ENCODE data around the gene NXNL1. TPM values are rescaled to one million over a fixed set of nuclear protein-coding genes. Genes with fewer than 3 reads are reported as not detected.
"Not testable (repeated sequence)": the region's sequence is repeated elsewhere in the genome, so short reads cannot be mapped to it uniquely, and the experiment has no call there.

Gene NXNL1
- total RNA-seq = not detected

GRCh38 chr19:17460372-17461230 is at the start of gene NXNL1:
Gene NXNL1 (minus strand): TSS chr19:17460926. CDS start chr19:17460869, 57 bp downstream.
- in situ Hi-C loops (cut with MboI; ENCODE audit: low pct_ligation_motif_present in 1 of 4, low pct_unique_long_range_greater_than_20kb in 1 of 4, low sequenced_read_pairs in 3 of 4) (loop anchor here in 2 of 4 donors (10.0 kb wide), 2 partner anchors 66 to 116 kb away; partner anchors contain the start of gene CCDC194 (in 1 of the 2)), intact Hi-C loops (cut with DNase I; ENCODE audit: low total_unique reads) (no loop called here)
- TF ChIP-seq POLR2A (IDR thresholded peaks at IDR 0.05) (no peak), POLR2AphosphoS5 (IDR thresholded peaks at IDR 0.05) (no peak), EP300 (IDR thresholded peaks at IDR 0.05; ENCODE audit: low read depth) (no peak), CTCF (IDR thresholded peaks at IDR 0.05) (no peak)
- 87% methylated on average over 23 of the region's 26 CpGs; no CpG with 5 or more reads in 1 of the 2 donors for WGBS, 2 donors (ENCODE audit: low coverage in 1 of 2)
- Histone ChIP-seq H3K9me3 (no peaks in the 10 kb centered on the region), H3K4me1 (peaks cover 0 to 2% (median under 1%) of the 10 kb centered on the region in 4 donors), H3K27me3 (peaks cover 55% of the 10 kb centered on the region), H3K36me3 (no peaks in the 10 kb centered on the region), H3K27ac (no peak within 1 kb of the TSS), H3K4me3 (no peak within 1 kb of the TSS)
- no peak for DNase-seq

- H3K4me3 ChIP-seq; H3K9me3 ChIP-seq; DNase-seq; intact Hi-C loops (cut with DNase I; ENCODE audit: low total_unique reads); H3K36me3 ChIP-seq; in situ Hi-C loops (cut with MboI; ENCODE audit: low pct_ligation_motif_present in 1 of 4, low pct_unique_long_range_greater_than_20kb in 1 of 4, low sequenced_read_pairs in 3 of 4); H3K27me3 ChIP-seq: not testable (repeated sequence)
- WGBS, 2 donors (ENCODE audit: low coverage in 1 of 2) = 83% methylated on average over 3 of the region's 3 CpGs; no CpG with 5 or more reads in 1 of the 2 donors
- Histone ChIP-seq H3K4me1 (peaks cover 0 to 36% (median 20%) of the 10 kb centered on the region in 4 donors), H3K27ac (peak overlapping the region in 3 of 4 donors; percentile 29 to 50 (median 31))
Measured at GRCh38 chr19:17508558-17508933, 47.8 kb upstream of the NXNL1 start.

GRCh38 chr19:17506745-17507144 is 46.0 kb upstream of the NXNL1 start:
- Histone ChIP-seq H3K4me1 (peaks cover 0 to 24% (median 14%) of the 10 kb centered on the region in 4 donors), H3K27ac (no peak overlapping the region), H3K36me3 (no peaks in the 10 kb centered on the region), H3K4me3 (no peak overlapping the region), H3K9me3 (no peaks in the 10 kb centered on the region), H3K27me3 (no peaks in the 10 kb centered on the region)
- intact Hi-C loops (cut with DNase I; ENCODE audit: low total_unique reads) (no loop called here), in situ Hi-C loops (cut with MboI; ENCODE audit: low pct_ligation_motif_present in 1 of 4, low pct_unique_long_range_greater_than_20kb in 1 of 4, low sequenced_read_pairs in 3 of 4) (no loop called here)
- no peak for DNase-seq
- TF ChIP-seq EP300 (IDR thresholded peaks at IDR 0.05; ENCODE audit: low read depth) (no peak), POLR2AphosphoS5 (IDR thresholded peaks at IDR 0.05) (no peak)
- 75 to 78% methylated on average over 1 to 9 of the region's 9 CpGs for WGBS, 2 donors (ENCODE audit: low coverage in 1 of 2)

- H3K27ac ChIP-seq = no peak overlapping the region
- no peaks in the 10 kb centered on the region for H3K9me3 ChIP-seq
- TF ChIP-seq POLR2AphosphoS5 (IDR thresholded peaks at IDR 0.05) (no peak), EP300 (IDR thresholded peaks at IDR 0.05; ENCODE audit: low read depth) (no peak), POLR2A (IDR thresholded peaks at IDR 0.05) (no peak), CTCF (IDR thresholded peaks at IDR 0.05) (no peak)
- in situ Hi-C loops (cut with MboI; ENCODE audit: low pct_ligation_motif_present in 1 of 4, low pct_unique_long_range_greater_than_20kb in 1 of 4, low sequenced_read_pairs in 3 of 4) = no loop called here
- H3K27me3 ChIP-seq = no peaks in the 10 kb centered on the region
- intact Hi-C loops (cut with DNase I; ENCODE audit: low total_unique reads) = no loop called here
- H3K4me1 ChIP-seq = peaks cover 0 to 17% (median 7%) of the 10 kb centered on the region in 4 donors
- 81% methylated on average over 10 of the region's 10 CpGs; no CpG with 5 or more reads in 1 of the 2 donors for WGBS, 2 donors (ENCODE audit: low coverage in 1 of 2)
- DNase-seq = no peak
- no peaks in the 10 kb centered on the region for H3K36me3 ChIP-seq
- no peak overlapping the region for H3K4me3 ChIP-seq
Measured at GRCh38 chr19:17505223-17505622, 44.5 kb upstream of the NXNL1 start.

GRCh38 chr19:17504456-17504855 is 43.7 kb upstream of the NXNL1 start:
- DNase-seq = no peak
- Histone ChIP-seq H3K4me1 (peaks cover 0 to 14% (median 1%) of the 10 kb centered on the region in 4 donors), H3K36me3 (no peaks in the 10 kb centered on the region), H3K4me3 (no peak overlapping the region), H3K27me3 (no peaks in the 10 kb centered on the region), H3K27ac (no peak overlapping the region), H3K9me3 (no peaks in the 10 kb centered on the region)
- in situ Hi-C loops (cut with MboI; ENCODE audit: low pct_ligation_motif_present in 1 of 4, low pct_unique_long_range_greater_than_20kb in 1 of 4, low sequenced_read_pairs in 3 of 4) (no loop called here), intact Hi-C loops (cut with DNase I; ENCODE audit: low total_unique reads) (no loop called here)
- no peak for TF ChIP-seq POLR2A (IDR thresholded peaks at IDR 0.05)
- no peak for TF ChIP-seq POLR2AphosphoS5 (IDR thresholded peaks at IDR 0.05)
- WGBS, 2 donors (ENCODE audit: low coverage in 1 of 2) = 89% methylated on average over 10 of the region's 13 CpGs; no CpG with 5 or more reads in 1 of the 2 donors

All from transverse colon (tissue), 4 donors.